ENCODE results near the gene GALNT1.

GRCh38 chr18:35732636-35733035 is 151.1 kb downstream of the GALNT1 start:
- TF ChIP-seq CTCF (IDR thresholded peaks at IDR 0.05), result no peak
- no peak for TF ChIP-seq POLR2A (IDR thresholded peaks at IDR 0.05)

All from prostate gland (tissue), 2 donors.